ENCODE results near the gene SLC2A13. TPM values are rescaled to one million over a fixed set of nuclear protein-coding genes. Genes with fewer than 3 reads are reported as not detected.

The SLC2A13 gene
- total and polyA plus RNA-seq, 10 donors, result 1.1 to 17.1 (median 7.6) TPM

GRCh38 chr12:40098406-40099145 is 7.3 kb downstream of the SLC2A13 start:
- Histone ChIP-seq H3K27me3 (replicated peaks in 1 of 7) (no peaks in the 10 kb centered on the region), H3K9me3 (no peaks in the 10 kb centered on the region), H3K36me3 (no peaks in the 10 kb centered on the region), H3K4me1 (peaks cover 0 to 12% (median 1%) of the 10 kb centered on the region in 6 donors), H3K27ac (no peak overlapping the region), H3K4me3 (no peak overlapping the region)
- TF ChIP-seq POLR2A (IDR thresholded peaks at IDR 0.05) (no peak), POLR2AphosphoS5 (IDR thresholded peaks at IDR 0.05) (no peak)
- TF ChIP-seq, protein P1, sequence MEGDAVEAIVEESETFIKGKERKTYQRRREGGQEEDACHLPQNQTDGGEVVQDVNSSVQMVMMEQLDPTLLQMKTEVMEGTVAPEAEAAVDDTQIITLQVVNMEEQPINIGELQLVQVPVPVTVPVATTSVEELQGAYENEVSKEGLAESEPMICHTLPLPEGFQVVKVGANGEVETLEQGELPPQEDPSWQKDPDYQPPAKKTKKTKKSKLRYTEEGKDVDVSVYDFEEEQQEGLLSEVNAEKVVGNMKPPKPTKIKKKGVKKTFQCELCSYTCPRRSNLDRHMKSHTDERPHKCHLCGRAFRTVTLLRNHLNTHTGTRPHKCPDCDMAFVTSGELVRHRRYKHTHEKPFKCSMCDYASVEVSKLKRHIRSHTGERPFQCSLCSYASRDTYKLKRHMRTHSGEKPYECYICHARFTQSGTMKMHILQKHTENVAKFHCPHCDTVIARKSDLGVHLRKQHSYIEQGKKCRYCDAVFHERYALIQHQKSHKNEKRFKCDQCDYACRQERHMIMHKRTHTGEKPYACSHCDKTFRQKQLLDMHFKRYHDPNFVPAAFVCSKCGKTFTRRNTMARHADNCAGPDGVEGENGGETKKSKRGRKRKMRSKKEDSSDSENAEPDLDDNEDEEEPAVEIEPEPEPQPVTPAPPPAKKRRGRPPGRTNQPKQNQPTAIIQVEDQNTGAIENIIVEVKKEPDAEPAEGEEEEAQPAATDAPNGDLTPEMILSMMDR (IDR thresholded peaks at IDR 0.05 in 8 of 11, conservative IDR thresholded peaks at IDR 0.05 in 3 of 11), result no peak
- intact Hi-C loops (cut with DNase I; ENCODE audit: low total_unique reads), result no loop called here
- 94 to 98% (median 97%) methylated on average over 11 of the region's 11 CpGs for WGBS, 5 donors
- DNase-seq, result peak; percentile 59

DNA sequence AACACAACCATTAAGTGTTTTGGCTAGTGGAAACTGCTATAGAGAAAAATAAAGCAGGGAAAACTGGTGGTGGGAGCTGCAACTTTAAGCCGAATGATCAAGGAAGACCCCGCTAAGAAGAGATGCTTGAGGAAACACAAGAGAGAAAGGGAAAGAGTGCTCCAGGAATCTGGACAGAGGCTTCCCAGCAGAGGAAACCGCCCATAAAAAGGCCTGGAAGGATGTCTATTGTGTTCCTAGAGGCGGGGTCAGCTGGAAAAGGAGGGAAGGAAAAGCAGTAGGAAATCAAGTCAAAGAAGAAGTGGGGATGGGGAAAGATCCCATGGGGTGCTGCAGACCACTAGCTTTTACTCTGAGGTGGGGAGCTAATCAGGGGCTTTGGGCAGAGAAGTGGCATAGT is 12.4 kb downstream of the SLC2A13 start:
- WGBS, 5 donors, result 83 to 96% (median 85%) methylated on average over 4 of the region's 4 CpGs
- Histone ChIP-seq H3K4me3 (no peak overlapping the region), H3K36me3 (no peaks in the 10 kb centered on the region), H3K27ac (no peak overlapping the region), H3K9me3 (no peaks in the 10 kb centered on the region), H3K4me1 (no peaks in the 10 kb centered on the region), H3K27me3 (replicated peaks in 1 of 7) (no peaks in the 10 kb centered on the region)
- TF ChIP-seq, protein P1 (IDR thresholded peaks at IDR 0.05 in 8 of 11, conservative IDR thresholded peaks at IDR 0.05 in 3 of 11), result no peak
- TF ChIP-seq POLR2AphosphoS5 (IDR thresholded peaks at IDR 0.05), result no peak
- TF ChIP-seq POLR2A (IDR thresholded peaks at IDR 0.05), result no peak
- intact Hi-C loops (cut with DNase I; ENCODE audit: low total_unique reads), result no loop called here
- no peak for DNase-seq

DNA sequence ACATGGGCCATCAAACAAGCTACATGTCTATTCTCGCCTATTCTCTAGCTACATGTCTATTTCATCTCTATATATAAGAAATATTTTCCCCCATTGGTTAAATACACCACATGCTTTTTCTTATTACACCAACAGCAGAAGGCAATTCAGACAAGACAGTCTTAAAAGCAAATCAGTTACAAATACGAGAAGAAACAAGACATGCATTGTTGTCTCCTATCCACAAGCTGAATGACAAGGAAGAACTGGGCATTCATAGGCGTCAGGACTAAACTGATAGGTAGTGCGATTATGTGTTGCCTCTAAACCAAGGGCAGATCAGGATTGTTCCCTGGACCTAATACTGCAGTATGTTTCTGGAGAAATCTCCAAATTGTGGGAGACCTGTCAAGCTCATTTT is 19.4 kb downstream of the SLC2A13 start:
- no peak overlapping the region for H3K27ac ChIP-seq
- intact Hi-C loops (cut with DNase I; ENCODE audit: low total_unique reads), result no loop called here
- no peaks in the 10 kb centered on the region for H3K4me1 ChIP-seq
- H3K27me3 ChIP-seq (replicated peaks in 1 of 7), result no peaks in the 10 kb centered on the region
- 94 to 99% (median 97%) methylated on average over 4 of the region's 4 CpGs for WGBS, 5 donors
- no peaks in the 10 kb centered on the region for H3K36me3 ChIP-seq
- no peak for DNase-seq
- no peaks in the 10 kb centered on the region for H3K9me3 ChIP-seq
- no peak overlapping the region for H3K4me3 ChIP-seq
- TF ChIP-seq POLR2A (IDR thresholded peaks at IDR 0.05), result no peak
- TF ChIP-seq POLR2AphosphoS5 (IDR thresholded peaks at IDR 0.05), result no peak
- TF ChIP-seq, protein P1 (IDR thresholded peaks at IDR 0.05 in 8 of 11, conservative IDR thresholded peaks at IDR 0.05 in 3 of 11), result no peak

DNA sequence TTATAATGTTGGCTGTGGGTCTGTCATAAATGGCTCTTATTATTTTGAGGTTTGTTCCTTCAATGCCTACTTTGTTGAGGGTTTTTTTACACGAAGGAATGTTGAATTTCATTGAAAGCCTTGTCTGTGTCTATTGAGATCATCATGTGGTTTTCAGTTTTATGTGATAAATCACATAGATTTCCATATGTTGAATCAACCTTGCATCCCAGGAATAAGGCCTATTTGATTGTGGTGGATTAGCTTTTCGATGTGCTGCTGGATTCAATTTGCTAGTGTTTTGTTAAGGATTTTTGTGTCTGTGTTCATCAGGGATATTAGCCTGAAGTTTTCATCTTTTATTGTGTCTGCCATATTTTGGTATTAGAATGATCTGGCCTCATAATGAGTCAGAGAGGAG is 27.6 kb downstream of the SLC2A13 start:
- intact Hi-C loops (cut with DNase I; ENCODE audit: low total_unique reads), result no loop called here
- H3K27me3 ChIP-seq (replicated peaks in 1 of 7), result no peaks in the 10 kb centered on the region
- TF ChIP-seq POLR2A (IDR thresholded peaks at IDR 0.05) (no peak), POLR2AphosphoS5 (IDR thresholded peaks at IDR 0.05) (no peak)
- TF ChIP-seq, protein P1 (IDR thresholded peaks at IDR 0.05 in 8 of 11, conservative IDR thresholded peaks at IDR 0.05 in 3 of 11), result no peak
- no peak overlapping the region for H3K4me3 ChIP-seq
- H3K27ac ChIP-seq, result no peak overlapping the region
- H3K9me3 ChIP-seq, result peaks cover 0 to 5% (median 0%) of the 10 kb centered on the region in 8 donors
- no peaks in the 10 kb centered on the region for H3K36me3 ChIP-seq
- WGBS, 5 donors, result 90 to 95% (median 92%) methylated on average over 2 of the region's 2 CpGs
- DNase-seq, result no peak
- H3K4me1 ChIP-seq, result no peaks in the 10 kb centered on the region
